Caco-2 (cell line): ENCODE data around the gene VPS41. TPM values are rescaled to one million over a fixed set of nuclear protein-coding genes. Genes with fewer than 3 reads are reported as not detected.

Experiments used
- BruUV-seq: library from RNA; stranded (reverse); fragments of 400-500 nt; replicated peaks from 2 replicates; lab custom pipeline; 2021; lab: Mats Ljungman, UMichigan
- CTCF ChIA-PET: fragments of 300-600 bp; sonication (Branson Sonifier 250); formaldehyde crosslinking; loops from one replicate; lab custom pipeline; 2022; ENCODE audit warnings: antibody characterized with exemption; lab: Charles Lee
- POLR2A ChIA-PET: fragments of 300-600 bp; sonication (Branson Sonifier 250); formaldehyde crosslinking; loops from one replicate; lab custom pipeline; 2022; ENCODE audit warnings: antibody characterized with exemption; lab: Charles Lee
- DNase-seq, 2 experiments: peaks; one replicate each; pipeline versions ENCODE4 v3.0.0 to v3.0.0-alpha.2; 2020 to 2022
- H3K27me3 ChIP-seq: replicated peaks from 2 replicates; pipeline ENCODE4 v1.6.0; 2011; ENCODE audit warnings: low read length; ENCODE audit not compliant: control insufficient read depth, insufficient read depth
- H3K36me3 ChIP-seq: 2 replicates; pipeline ENCODE4 v1.5.1; 2011; ENCODE audit warnings: low read length; ENCODE audit not compliant: control insufficient read depth, insufficient read depth
- H3K4me1 ChIP-seq: fragments of 250-450 bp; sonication (Bioruptor Pico); 2 replicates; pipeline ENCODE4 v1.5.1; 2020; ENCODE audit warnings: mild to moderate bottlenecking
- H3K4me3 ChIP-seq: 2 replicates; pipeline ENCODE4 v1.5.1; 2011; ENCODE audit warnings: low read depth, mild to moderate bottlenecking, control low read depth, low read length
- H3K9me3 ChIP-seq: fragments of 250-450 bp; sonication (Bioruptor Pico); 2 replicates; pipeline ENCODE4 v1.5.1; 2020; ENCODE audit warnings: mild to moderate bottlenecking, moderate library complexity
- H3K27ac Mint-ChIP-seq: one replicate; pipeline ENCODE4 v1.8.0; 2022; ENCODE audit warnings: mixed read lengths; ENCODE audit not compliant: unreplicated experiment
- H3K27me3 Mint-ChIP-seq: one replicate; pipeline ENCODE4 v1.8.0; 2022; ENCODE audit warnings: mixed read lengths; ENCODE audit not compliant: insufficient read depth, unreplicated experiment
- H3K36me3 Mint-ChIP-seq: one replicate; pipeline ENCODE4 v1.8.0; 2022; ENCODE audit warnings: mild to moderate bottlenecking, mixed read lengths; ENCODE audit not compliant: insufficient read depth, unreplicated experiment
- H3K4me1 Mint-ChIP-seq: one replicate; pipeline ENCODE4 v1.8.0; 2022; ENCODE audit warnings: low read depth, mixed read lengths; ENCODE audit not compliant: unreplicated experiment
- H3K4me3 Mint-ChIP-seq: one replicate; pipeline ENCODE4 v1.8.0; 2022; ENCODE audit warnings: mild to moderate bottlenecking, moderate library complexity, mixed read lengths; ENCODE audit not compliant: unreplicated experiment
- H3K9me3 Mint-ChIP-seq: one replicate; pipeline ENCODE4 v1.8.0; 2022; ENCODE audit warnings: mixed read lengths; ENCODE audit not compliant: unreplicated experiment
- CTCF ChIP-seq, 2 experiments: fragments of 200-600 bp in 1 of 2; IDR thresholded peaks; 1 replicate in 1 of 2; 2 replicates in 1 of 2; pipeline versions ENCODE4 v1.5.1 to v1.8.0; 2011 to 2022; ENCODE audit warnings: antibody characterized with exemption in 1 of 2, control low read depth in 1 of 2, inconsistent platforms in 1 of 2, low read depth in 1 of 2, low read length in 1 of 2, mild to moderate bottlenecking in 1 of 2, moderate library complexity in 1 of 2; ENCODE audit not compliant: insufficient read depth in 1 of 2, severe bottlenecking in 1 of 2, unreplicated experiment in 1 of 2
- intact Hi-C: fragments of 100-400 bp; cut with micrococcal nuclease; formaldehyde crosslinking; loops from one replicate; pipeline ENCODE4 v1.10.0; 2022; ENCODE audit not compliant: unreplicated experiment
- total RNA-seq: library from RNA; stranded (reverse); gene quantifications from 2 replicates; pipeline ENCODE4 v1.2.3, GENCODE V29; 2022

The VPS41 gene
- total RNA-seq, 1 experiment from 2014 or later: 86.9 TPM

DNA sequence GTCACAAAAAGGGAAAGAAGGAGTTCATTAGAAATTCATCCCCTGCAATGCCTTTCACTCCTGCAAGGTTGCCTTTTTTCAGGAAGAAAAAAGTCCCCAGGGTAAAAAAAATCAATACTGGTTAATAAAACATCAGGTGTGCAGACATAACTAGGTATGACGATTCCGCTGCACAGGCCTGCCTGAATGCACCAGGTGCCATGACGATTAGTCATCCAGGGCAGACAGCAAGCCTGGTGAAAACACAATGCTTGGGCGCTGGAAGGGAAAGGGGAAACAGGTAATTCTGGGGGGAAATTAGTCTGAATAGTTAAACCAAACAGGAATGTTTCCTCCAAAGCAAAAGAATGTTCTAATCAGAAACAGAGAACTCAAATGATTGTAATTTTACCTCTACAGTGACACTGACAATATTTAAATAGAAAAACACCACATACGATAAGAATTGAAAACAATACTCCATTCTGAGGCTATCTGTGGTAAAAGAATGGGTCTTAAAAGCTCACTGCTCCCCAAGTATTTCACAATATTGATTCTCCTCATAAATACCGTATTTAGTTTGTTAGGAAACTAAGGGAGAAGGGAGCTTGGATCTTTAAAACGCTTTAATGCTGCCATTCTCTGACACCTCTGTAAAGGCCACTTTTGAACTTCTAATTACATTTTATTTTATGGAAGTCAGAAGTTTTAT lies 45.2 kb downstream of the VPS41 start:
- Histone ChIP-seq H3K4me1 (peaks cover 20% of the 10 kb centered on the region), H3K4me3 (no peak overlapping the region), H3K36me3 (no peaks in the 10 kb centered on the region), H3K9me3 (no peaks in the 10 kb centered on the region), H3K27me3 (no peaks in the 10 kb centered on the region)
- TF ChIP-seq CTCF (IDR thresholded peaks at IDR 0.05; ENCODE audit: insufficient read depth in 1 of 2, low read depth in 1 of 2, low read length in 1 of 2, severe bottlenecking in 1 of 2, unreplicated experiment in 1 of 2): no peak
- intact Hi-C loops: loop anchor here (1.0 kb wide), 1 partner anchor 17 kb away; no protein-coding TSS in a partner anchor
- H3K4me1 Mint-ChIP-seq: peaks cover 7% of the 10 kb centered on the region
- H3K36me3 Mint-ChIP-seq: no peaks in the 10 kb centered on the region
- BruUV-seq: TSS peak; percentile 35
- peak overlapping the region; percentile 65 for H3K4me3 Mint-ChIP-seq
- ChIA-PET CTCF (no interaction called here), POLR2A (no interaction called here)
- DNase-seq: peak; percentile 72 to 78
- no peaks in the 10 kb centered on the region for H3K27me3 Mint-ChIP-seq
- peak overlapping the region; percentile 69 for H3K27ac Mint-ChIP-seq
- H3K9me3 Mint-ChIP-seq: no peaks in the 10 kb centered on the region

DNA sequence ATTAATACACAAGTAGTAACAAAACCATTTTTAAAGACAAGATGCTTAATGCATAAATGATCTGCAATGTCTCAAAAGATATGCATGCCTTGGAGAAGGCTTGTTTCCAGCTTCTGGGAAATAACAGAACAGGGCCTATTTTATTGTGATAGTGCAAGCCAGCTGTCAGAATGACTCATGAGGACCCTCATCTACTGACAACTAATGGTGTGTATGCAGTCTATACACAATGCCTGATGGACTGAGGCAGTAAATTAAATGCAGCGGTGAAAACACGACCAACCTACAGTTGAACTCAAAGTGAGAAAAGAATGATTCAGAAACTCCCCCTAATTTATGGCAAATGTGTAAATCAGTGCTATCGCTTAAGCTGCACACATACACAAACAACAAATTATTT lies 46.3 kb downstream of the VPS41 start:
- H3K27me3 ChIP-seq: no peaks in the 10 kb centered on the region
- no peaks in the 10 kb centered on the region for H3K36me3 ChIP-seq
- Mint-ChIP-seq H3K4me1 (peaks cover 7% of the 10 kb centered on the region), H3K27me3 (no peaks in the 10 kb centered on the region), H3K9me3 (no peaks in the 10 kb centered on the region), H3K27ac (no peak overlapping the region), H3K4me3 (no peak overlapping the region), H3K36me3 (no peaks in the 10 kb centered on the region)
- CTCF ChIA-PET: no interaction called here
- intact Hi-C loops: loop anchor here (1.0 kb wide), 1 partner anchor 16 kb away; no protein-coding TSS in a partner anchor
- POLR2A ChIA-PET: no interaction called here
- no peaks in the 10 kb centered on the region for H3K9me3 ChIP-seq
- peaks cover 20% of the 10 kb centered on the region for H3K4me1 ChIP-seq
- no peak for DNase-seq
- no peak for TF ChIP-seq CTCF (IDR thresholded peaks at IDR 0.05; ENCODE audit: insufficient read depth in 1 of 2, low read depth in 1 of 2, low read length in 1 of 2, severe bottlenecking in 1 of 2, unreplicated experiment in 1 of 2)
- H3K4me3 ChIP-seq: no peak overlapping the region
- BruUV-seq: no TSS peak

DNA sequence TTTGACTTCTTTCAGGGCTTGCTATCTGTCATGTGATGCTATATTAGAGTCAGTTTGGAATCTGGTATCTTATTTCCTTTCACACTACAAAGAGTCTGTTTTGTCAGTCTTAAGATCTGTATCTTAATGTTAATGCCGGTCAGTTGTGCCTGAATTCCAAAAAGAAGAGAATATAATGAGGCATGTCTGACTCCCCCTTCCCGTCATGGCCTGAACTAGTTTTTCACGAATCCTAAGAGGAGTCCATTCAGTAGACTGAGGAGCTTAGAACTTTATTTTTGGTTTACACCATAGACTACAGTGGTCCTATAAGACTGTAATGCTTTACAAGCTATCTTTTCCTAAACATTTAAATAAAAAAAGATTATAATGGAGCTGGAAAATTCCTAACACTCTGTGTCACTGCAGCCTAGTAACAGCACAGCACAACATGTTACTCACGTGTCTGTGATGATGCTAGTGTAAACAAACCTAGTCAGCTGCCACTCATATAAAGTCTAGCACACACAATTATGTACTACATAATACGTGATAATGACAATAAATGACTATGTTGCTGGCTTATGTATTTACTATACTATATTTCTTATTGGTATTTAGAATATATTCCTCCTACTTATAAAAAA lies 50.6 kb downstream of the VPS41 start:
- no peaks in the 10 kb centered on the region for H3K27me3 ChIP-seq
- H3K27me3 Mint-ChIP-seq: no peaks in the 10 kb centered on the region
- no peak overlapping the region for H3K4me3 Mint-ChIP-seq
- H3K4me3 ChIP-seq: no peak overlapping the region
- CTCF ChIA-PET: no interaction called here
- BruUV-seq: no TSS peak
- no peaks in the 10 kb centered on the region for H3K9me3 ChIP-seq
- DNase-seq: no peak
- H3K4me1 Mint-ChIP-seq: peaks cover 2% of the 10 kb centered on the region
- H3K36me3 Mint-ChIP-seq: no peaks in the 10 kb centered on the region
- intact Hi-C loops: no loop called here
- H3K36me3 ChIP-seq: no peaks in the 10 kb centered on the region
- no peaks in the 10 kb centered on the region for H3K9me3 Mint-ChIP-seq
- POLR2A ChIA-PET: no interaction called here
- H3K27ac Mint-ChIP-seq: no peak overlapping the region
- H3K4me1 ChIP-seq: peaks cover 5% of the 10 kb centered on the region; the same call in 1 of the 2 replicates
- TF ChIP-seq CTCF (IDR thresholded peaks at IDR 0.05; ENCODE audit: insufficient read depth in 1 of 2, low read depth in 1 of 2, low read length in 1 of 2, severe bottlenecking in 1 of 2, unreplicated experiment in 1 of 2): no peak
